Neural crest cell (in vitro differentiated cells): ENCODE results near the gene TAAR8. TPM values are rescaled to one million over a fixed set of nuclear protein-coding genes. Genes with fewer than 3 reads are reported as not detected.
"Not testable (repeated sequence)": the region's sequence is repeated elsewhere in the genome, so short reads cannot be mapped to it uniquely, and the experiment has no call there.

ENCODE experiments used
- DNase-seq: peaks from one replicate; pipeline ENCODE4 v3.0.0; 2021; ENCODE audit warnings: low read depth, mixed read lengths, low spot score
- H3K27ac Mint-ChIP-seq: one replicate; pipeline ENCODE4 v1.8.0; 2021; ENCODE audit warnings: mild to moderate bottlenecking, mixed read lengths; ENCODE audit not compliant: unreplicated experiment
- H3K27me3 Mint-ChIP-seq: 2 replicates; pipeline ENCODE4 v1.8.0; 2021; ENCODE audit warnings: low read depth, mild to moderate bottlenecking, mixed read lengths
- H3K36me3 Mint-ChIP-seq: 2 replicates; pipeline ENCODE4 v1.8.0; 2021; ENCODE audit warnings: low read depth, mild to moderate bottlenecking, mixed read lengths
- H3K4me1 Mint-ChIP-seq: 2 replicates; pipeline ENCODE4 v1.8.0; 2021; ENCODE audit warnings: mixed read lengths
- H3K4me3 Mint-ChIP-seq: one replicate; pipeline ENCODE4 v1.8.0; 2021; ENCODE audit warnings: mild to moderate bottlenecking, mixed read lengths
- H3K9me3 Mint-ChIP-seq: 2 replicates; pipeline ENCODE4 v1.8.0; 2021; ENCODE audit warnings: mixed read lengths
- CTCF ChIP-seq: fragments of 200-600 bp; sonication (generic); conservative IDR thresholded peaks from 2 replicates; pipeline ENCODE4 v1.5.0; 2021; ENCODE audit warnings: antibody characterized with exemption, mild to moderate bottlenecking
- total RNA-seq: library from RNA; stranded (reverse); gene quantifications from 2 replicates; pipeline ENCODE4 v1.2.1, GENCODE V29; 2021

Gene TAAR8
- total RNA-seq, 1 donor from 2014 or later = not detected

DNA sequence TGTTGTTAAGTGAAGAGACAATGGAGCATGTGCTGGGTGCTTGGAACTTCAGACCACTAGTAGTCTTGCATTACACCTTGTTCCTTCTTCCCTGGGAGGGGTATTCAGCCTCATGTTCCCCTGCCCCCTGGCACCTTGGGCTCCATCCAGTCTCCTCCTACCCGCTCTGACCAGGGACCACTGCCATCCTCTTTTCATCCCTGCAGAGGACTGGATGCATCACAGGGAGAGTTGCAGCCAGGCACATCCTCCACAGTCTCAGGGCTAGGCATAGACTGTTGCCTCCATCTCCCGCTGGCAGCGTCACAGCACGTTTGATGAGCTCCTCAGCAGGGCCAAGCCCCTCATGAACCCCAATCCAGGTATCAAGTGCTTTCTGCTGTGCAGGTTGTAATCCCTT is 1.3 kb upstream of the TAAR8 start:
- no peak for DNase-seq
- Mint-ChIP-seq H3K27me3 (no peaks in the 10 kb centered on the region), H3K36me3 (no peaks in the 10 kb centered on the region), H3K4me3 (no peak overlapping the region), H3K4me1 (no peaks in the 10 kb centered on the region), H3K9me3 (no peaks in the 10 kb centered on the region), H3K27ac (no peak overlapping the region)
- TF ChIP-seq CTCF = no peak

- not testable (repeated sequence) for H3K4me3 Mint-ChIP-seq, H3K27ac Mint-ChIP-seq, H3K27me3 Mint-ChIP-seq, DNase-seq, H3K9me3 Mint-ChIP-seq, H3K36me3 Mint-ChIP-seq, H3K4me1 Mint-ChIP-seq
Measured at GRCh38 chr6:132560087-132560486, 7.6 kb downstream of the TAAR8 start.

GRCh38 chr6:132566404-132566803 is 13.9 kb downstream of the TAAR8 start:
- no peaks in the 10 kb centered on the region for H3K36me3 Mint-ChIP-seq
- no peaks in the 10 kb centered on the region for H3K9me3 Mint-ChIP-seq
- no peak overlapping the region for H3K27ac Mint-ChIP-seq
- no peak for TF ChIP-seq CTCF
- no peaks in the 10 kb centered on the region for H3K27me3 Mint-ChIP-seq
- H3K4me3 Mint-ChIP-seq = no peak overlapping the region
- no peak for DNase-seq
- H3K4me1 Mint-ChIP-seq = peaks cover 14% of the 10 kb centered on the region

DNA sequence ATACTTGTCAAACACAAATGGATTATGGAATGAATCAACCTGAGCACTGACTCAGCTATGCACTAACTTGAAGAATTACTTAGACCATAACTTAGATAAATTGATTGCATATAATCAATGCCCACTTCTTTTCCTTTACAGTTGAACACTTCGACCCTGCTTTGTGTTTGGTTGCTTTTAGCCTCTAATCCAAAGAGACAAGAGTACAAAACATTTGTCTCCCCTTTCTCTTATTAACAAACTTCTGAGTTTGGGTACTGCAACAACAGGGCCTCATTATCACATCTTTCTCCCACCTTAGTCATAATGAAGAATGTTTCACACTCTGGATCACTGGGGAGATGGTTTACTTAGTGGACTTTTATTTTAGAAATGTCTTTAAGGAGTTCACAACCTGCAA is 15.1 kb downstream of the TAAR8 start:
- H3K4me1 Mint-ChIP-seq = peaks cover 14% of the 10 kb centered on the region
- no peaks in the 10 kb centered on the region for H3K36me3 Mint-ChIP-seq
- H3K9me3 Mint-ChIP-seq = no peaks in the 10 kb centered on the region
- DNase-seq = no peak
- no peak overlapping the region for H3K4me3 Mint-ChIP-seq
- no peaks in the 10 kb centered on the region for H3K27me3 Mint-ChIP-seq
- no peak overlapping the region for H3K27ac Mint-ChIP-seq
- no peak for TF ChIP-seq CTCF

GRCh38 chr6:132568611-132569010 is 16.1 kb downstream of the TAAR8 start:
- no peaks in the 10 kb centered on the region for H3K36me3 Mint-ChIP-seq
- no peaks in the 10 kb centered on the region for H3K9me3 Mint-ChIP-seq
- H3K4me3 Mint-ChIP-seq = no peak overlapping the region
- H3K4me1 Mint-ChIP-seq = peaks cover 14% of the 10 kb centered on the region
- no peaks in the 10 kb centered on the region for H3K27me3 Mint-ChIP-seq
- no peak for DNase-seq
- TF ChIP-seq CTCF = no peak
- H3K27ac Mint-ChIP-seq = no peak overlapping the region

GRCh38 chr6:132569170-132569569 is 16.7 kb downstream of the TAAR8 start:
- no peak for DNase-seq
- Mint-ChIP-seq H3K9me3 (no peaks in the 10 kb centered on the region), H3K27me3 (no peaks in the 10 kb centered on the region), H3K4me1 (peaks cover 14% of the 10 kb centered on the region), H3K36me3 (no peaks in the 10 kb centered on the region), H3K4me3 (no peak overlapping the region), H3K27ac (no peak overlapping the region)
- TF ChIP-seq CTCF = no peak
